ENCODE results near the gene NOMO2.
"Not testable (repeated sequence)": the region's sequence is repeated elsewhere in the genome, so short reads cannot be mapped to it uniquely, and the experiment has no call there.

Gene NOMO2

GRCh38 chr16:18561727-18562314 lies at the start of gene NOMO2:
TSS of gene NOMO2 (minus strand) at chr16:18562097. CDS start at chr16:18562040, 57 bp downstream.
- not testable (repeated sequence) for FAIRE-seq

GRCh38 chr16:18610147-18610803 lies 48.4 kb upstream of the NOMO2 start:
- FAIRE-seq, result not testable (repeated sequence)

- FAIRE-seq, result not testable (repeated sequence)
Measured at GRCh38 chr16:18608271-18608670, 46.4 kb upstream of the NOMO2 start.

GRCh38 chr16:18603572-18604246 lies 41.8 kb upstream of the NOMO2 start:
- FAIRE-seq, result not testable (repeated sequence)

GRCh38 chr16:18598582-18598981 lies 36.7 kb upstream of the NOMO2 start:
- not testable (repeated sequence) for FAIRE-seq

GRCh38 chr16:18597734-18598133 lies 35.8 kb upstream of the NOMO2 start:
- not testable (repeated sequence) for FAIRE-seq

- not testable (repeated sequence) for FAIRE-seq
Measured at GRCh38 chr16:18597319-18597718, 35.4 kb upstream of the NOMO2 start.

GRCh38 chr16:18595796-18596195 lies 33.9 kb upstream of the NOMO2 start:
- FAIRE-seq, result not testable (repeated sequence)

- not testable (repeated sequence) for FAIRE-seq
Measured at GRCh38 chr16:18594880-18595279, 33.0 kb upstream of the NOMO2 start.

GRCh38 chr16:18593904-18594303 lies 32.0 kb upstream of the NOMO2 start:
- not testable (repeated sequence) for FAIRE-seq

GRCh38 chr16:18592982-18593381 lies 31.1 kb upstream of the NOMO2 start:
- not testable (repeated sequence) for FAIRE-seq

- FAIRE-seq, result not testable (repeated sequence)
Measured at GRCh38 chr16:18591908-18592307, 30.0 kb upstream of the NOMO2 start.

- FAIRE-seq, result not testable (repeated sequence)
Measured at GRCh38 chr16:18591441-18591840, 29.5 kb upstream of the NOMO2 start.

- FAIRE-seq, result not testable (repeated sequence)
Measured at GRCh38 chr16:18589806-18590205, 27.9 kb upstream of the NOMO2 start.

- FAIRE-seq, result not testable (repeated sequence)
Measured at GRCh38 chr16:18586560-18587540, 25.0 kb upstream of the NOMO2 start.

- not testable (repeated sequence) for FAIRE-seq
Measured at GRCh38 chr16:18585789-18586188, 23.9 kb upstream of the NOMO2 start.

- no peak for FAIRE-seq
Measured at GRCh38 chr16:18582902-18583301, 21.0 kb upstream of the NOMO2 start.

GRCh38 chr16:18580396-18580795 lies 18.5 kb upstream of the NOMO2 start:
- FAIRE-seq, result not testable (repeated sequence)

- not testable (repeated sequence) for FAIRE-seq
Measured at GRCh38 chr16:18579261-18579660, 17.4 kb upstream of the NOMO2 start.

- not testable (repeated sequence) for FAIRE-seq
Measured at GRCh38 chr16:18577942-18578341, 16.0 kb upstream of the NOMO2 start.

GRCh38 chr16:18575945-18576344 lies 14.0 kb upstream of the NOMO2 start:
- FAIRE-seq, result not testable (repeated sequence)

GRCh38 chr16:18575298-18575917 lies 13.5 kb upstream of the NOMO2 start:
- not testable (repeated sequence) for FAIRE-seq
